Heart left ventricle (tissue), 16 donors: Measurements from ENCODE around the gene CUL4A. TPM values are rescaled to one million over a fixed set of nuclear protein-coding genes. Genes with fewer than 3 reads are reported as not detected.

ENCODE experiments used
- ATAC-seq, 4 donors: fragments of 200-7000 bp; cut with Tn5 transposase; one replicate each; pipeline ENCODE4 v1.9.1; 2020 to 2022; ENCODE audit warnings: moderate library complexity in 4 of 4, mild to moderate bottlenecking in 3 of 4, moderate number of reproducible peaks in 1 of 4
- DNase-seq, 5 donors: peaks; one replicate each; pipeline ENCODE4 v3.0.0-alpha.2; 2020
- H3K27ac ChIP-seq, 12 donors: fragments of 200-600 bp; sonication (generic) in 4 of 12; one replicate each; pipeline versions ENCODE4 v1.5.0 to v1.8.0; 2016 to 2022; ENCODE audit warnings: mild to moderate bottlenecking in 2 of 12
- H3K27me3 ChIP-seq, 9 donors: fragments of 200-600 bp; sonication (generic) in 2 of 9; one replicate each; pipeline versions ENCODE4 v1.5.1 to v1.8.0; 2016 to 2022; ENCODE audit warnings: mild to moderate bottlenecking in 3 of 9
- H3K36me3 ChIP-seq, 9 donors: fragments of 200-600 bp; sonication (generic) in 2 of 9; one replicate each; pipeline versions ENCODE4 v1.5.0 to v1.8.0; 2018 to 2022; ENCODE audit warnings: mild to moderate bottlenecking in 2 of 9
- H3K4me1 ChIP-seq, 12 donors: fragments of 200-600 bp; sonication (generic) in 4 of 12; one replicate each; pipeline versions ENCODE4 v1.5.0 to v1.8.0; 2016 to 2022; ENCODE audit warnings: mild to moderate bottlenecking in 3 of 12
- H3K4me3 ChIP-seq, 12 donors: fragments of 200-600 bp; sonication (generic) in 4 of 12; one replicate each; pipeline versions ENCODE4 v1.5.0 to v1.8.0; 2017 to 2022; ENCODE audit warnings: mild to moderate bottlenecking in 9 of 12, moderate library complexity in 4 of 12
- H3K9me3 ChIP-seq, 12 donors: fragments of 200-600 bp; sonication (generic) in 4 of 12; one replicate each; pipeline versions ENCODE4 v1.5.0 to v1.8.0; 2016 to 2022; ENCODE audit warnings: mild to moderate bottlenecking in 1 of 12
- CTCF ChIP-seq, 12 donors: fragments of 200-600 bp; sonication (generic) in 4 of 12; IDR thresholded peaks; one replicate each; pipeline versions ENCODE4 v1.5.0 to v1.8.0; 2018 to 2022; ENCODE audit warnings: antibody characterized with exemption in 12 of 12, mild to moderate bottlenecking in 5 of 12
- POLR2A ChIP-seq, 2 donors: fragments of 450-650 bp; IDR thresholded peaks; one replicate each; pipeline ENCODE4 v1.6.1; 2017; ENCODE audit warnings: antibody characterized with exemption in 2 of 2, mild to moderate bottlenecking in 2 of 2, moderate library complexity in 2 of 2
- WGBS, 4 donors: extraction: QIAGEN DNeasy Blood & Tissue Kit in 2 of 4; methylation state at CpG; one replicate each; pipeline versions ENCODE4 v1.1.5 to v1.1.7; 2013 to 2018; 5-methylcytosine and 5-hydroxymethylcytosine counted together
- intact Hi-C, 10 donors: fragments of 100-400 bp; cut with DNase I; formaldehyde crosslinking; loops; one replicate each; pipeline versions ENCODE4 v1.11.1 to v1.14.2; 2022
- polyA plus RNA-seq, 2 donors: library from polyadenylated mRNA; stranded (reverse); fragments of 200-250 nt; gene quantifications; one replicate each; pipeline ENCODE4 v1.2.3, GENCODE V29; 2013
- total RNA-seq, 9 donors: library from RNA; depleted of rRNA in 2 of 9; stranded (reverse); fragments of >200 nt in 2 of 9; fragmentation: NEBNext Ultra II Directional in 3 of 9; extraction: Animal tissue kit (Norgen Biotek cat#: 25700) in 3 of 9; gene quantifications; one replicate each; pipeline versions ENCODE4 v1.1.0 to v1.2.4, GENCODE V29; 2016 to 2023
- donor health status: ischemic (EF 13 %, LVEDD 7.1; RV severe dilation, severe dysfunction).
- donor health status: healthy with polysubstance abuse.
- donor health status: DM: no; HTN: yes; CAD: no.
- donor health status: DM: no; HTN: no; CAD: no.
- donor health status: ischemic (EF 25% LVEDD 6.9; RV normal size, moderate dysfunction).
- donor health status: ischemic (EF 25% LVEDD 5.7; RV mildly dilated, moderate dysfunction).
- donor health status: healthy.
- donor health status: DM: yes; HTN: yes; CAD: no.
- donor health status: ischemic (EF 35%, LVEDD 5.7; RV mildly dilated, moderate dysfunction).
- donor health status: nonischemic (EF 11% LVEDD 7.7; RV severe dilation, severe dysfunction).
- donor health status: DM: yes; HTN: yes; CAD: no.
- donor health status: PGD.
- donor health status: ischemic (EF 29% LVEDD 5.4; RV normal size, mild dysfunction).
- donor health status: nonischemic (EF 23%, LVEDD 6.1; RV moderate dilation, normal function).

Gene CUL4A
- total and polyA plus RNA-seq, 11 donors, result 29.7 to 121 (median 109) TPM

DNA sequence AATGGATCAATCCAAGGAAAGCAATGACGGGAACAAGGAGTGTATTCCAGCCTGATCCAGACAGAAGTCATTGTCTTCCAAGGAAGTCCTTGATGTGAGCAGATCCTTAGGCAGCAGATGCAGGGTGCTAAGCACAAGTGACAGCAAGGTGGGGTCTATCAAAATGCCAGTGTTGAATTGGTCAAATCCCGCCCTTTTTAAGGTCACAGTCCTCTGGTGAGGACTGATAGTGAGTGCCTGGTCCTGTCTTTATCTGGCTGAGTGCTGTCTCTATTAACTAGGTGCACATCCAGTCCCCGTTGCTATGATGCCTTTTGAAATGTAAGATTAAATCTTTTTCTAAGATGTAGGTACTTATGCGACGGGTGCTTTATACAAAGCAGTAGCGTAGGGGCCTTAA lies 86.4 kb downstream of the CUL4A start:
- Histone ChIP-seq H3K4me3 (peak overlapping the region in 4 of 12 donors; percentile 84 to 90 (median 86)), H3K36me3 (peaks cover 0 to 6% (median 0%) of the 10 kb centered on the region in 9 donors), H3K27me3 (peaks cover 0 to 10% (median 4%) of the 10 kb centered on the region in 9 donors), H3K9me3 (no peaks in the 10 kb centered on the region), H3K27ac (no peak overlapping the region), H3K4me1 (peaks cover 0 to 54% (median 23%) of the 10 kb centered on the region in 12 donors)
- 90 to 93% (median 91%) methylated on average over 6 of the region's 6 CpGs for WGBS, 4 donors
- intact Hi-C loops, result loop anchor here in 4 of 10 donors (5.0 to 10.0 kb wide), 3 partner anchors 78 to 99 kb away; no protein-coding TSS in a partner anchor
- ATAC-seq (no peak), DNase-seq (no peak)
- TF ChIP-seq CTCF (IDR thresholded peaks at IDR 0.05) (no peak), POLR2A (IDR thresholded peaks at IDR 0.05) (no peak)

- H3K9me3 ChIP-seq, result no peaks in the 10 kb centered on the region
- intact Hi-C loops, result loop anchor here in 4 of 10 donors (5.0 to 10.0 kb wide), 3 partner anchors 80 to 98 kb away; no protein-coding TSS in a partner anchor
- H3K27ac ChIP-seq, result peak within 1 kb of the TSS; percentile 53 to 95 (median 92)
- peaks cover 0 to 53% (median 23%) of the 10 kb centered on the region in 12 donors for H3K4me1 ChIP-seq
- H3K4me3 ChIP-seq, result peak within 1 kb of the TSS; percentile 77 to 98 (median 88)
- WGBS, 4 donors, result 0 to 1% (median 0%) methylated on average over 41 to 74 of the region's 74 CpGs
- ATAC-seq (peak; percentile 91 to 95 (median 94)), DNase-seq (peak; percentile 97 to 100 (median 99))
- H3K36me3 ChIP-seq, result peaks cover 0 to 9% (median 0%) of the 10 kb centered on the region in 9 donors
- peak in 1 of 12 donors; percentile 12 for TF ChIP-seq CTCF (IDR thresholded peaks at IDR 0.05)
- TF ChIP-seq POLR2A (IDR thresholded peaks at IDR 0.05), result peak in 1 of 2 donors; percentile 74
- H3K27me3 ChIP-seq, result peaks cover 0 to 3% (median 0%) of the 10 kb centered on the region in 9 donors
Measured at GRCh38 chr13:113296823-113297369, 87.5 kb downstream of the CUL4A start, which contains the start of gene LAMP1. Gene LAMP1, plus strand, starts transcription at chr13:113297239. Its CDS starts 196 bp downstream, at chr13:113297435.

DNA sequence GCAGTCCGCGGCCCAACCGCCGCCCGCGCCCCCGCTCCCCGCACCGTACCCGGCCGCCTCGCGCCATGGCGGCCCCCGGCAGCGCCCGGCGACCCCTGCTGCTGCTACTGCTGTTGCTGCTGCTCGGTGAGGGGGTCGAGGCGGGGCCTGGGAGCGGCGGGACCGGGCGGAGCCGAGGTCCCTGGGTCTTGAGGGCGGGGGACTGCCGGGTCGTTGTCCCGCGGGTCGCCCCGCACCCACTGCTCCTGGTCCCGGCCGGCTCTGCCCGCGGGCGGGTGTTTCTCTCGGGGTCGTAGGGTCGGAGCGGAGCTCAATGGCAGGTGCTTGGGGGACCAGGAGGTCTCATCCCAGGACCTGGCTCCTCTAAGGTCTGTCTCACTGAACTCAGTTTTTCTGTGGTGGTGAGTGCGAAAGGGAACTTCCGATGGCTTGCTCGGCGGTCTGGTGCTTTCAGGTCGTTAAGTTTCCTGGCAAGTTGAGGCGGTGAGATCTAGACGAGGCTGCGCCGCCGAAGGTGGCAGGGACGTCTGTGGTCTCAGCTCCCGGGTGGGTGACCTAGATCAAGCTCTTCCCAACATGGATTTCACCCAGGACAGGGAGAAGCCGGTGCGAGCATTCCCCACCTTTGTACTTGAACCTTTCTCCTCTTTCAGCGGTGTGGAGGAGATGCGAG lies 88.1 kb downstream of the CUL4A start:
- TF ChIP-seq POLR2A (IDR thresholded peaks at IDR 0.05), result no peak
- no peak for TF ChIP-seq CTCF (IDR thresholded peaks at IDR 0.05)
- intact Hi-C loops, result loop anchor here in 4 of 10 donors (5.0 to 10.0 kb wide), 3 partner anchors 80 to 97 kb away; no protein-coding TSS in a partner anchor
- H3K4me3 ChIP-seq, result peak overlapping the region; percentile 77 to 98 (median 88)
- H3K36me3 ChIP-seq, result peaks cover 0 to 13% (median 0%) of the 10 kb centered on the region in 9 donors
- DNase-seq, result peak in 2 of 5 donors; percentile 25 to 31
- ATAC-seq, result peak in 1 of 4 donors; percentile 2
- peak overlapping the region; percentile 53 to 95 (median 90) for H3K27ac ChIP-seq
- WGBS, 4 donors, result 0 to 1% (median 1%) methylated on average over 31 to 58 of the region's 58 CpGs
- H3K27me3 ChIP-seq, result no peaks in the 10 kb centered on the region
- no peaks in the 10 kb centered on the region for H3K9me3 ChIP-seq
- H3K4me1 ChIP-seq, result peaks cover 0 to 47% (median 23%) of the 10 kb centered on the region in 12 donors
